NT2/D1 (cell line): ENCODE data around the gene AGBL4.

ENCODE experiments used
- SUZ12 ChIP-seq: IDR thresholded peaks from 2 replicates; pipeline ENCODE4 v1.6.1; 2011; ENCODE audit not compliant: insufficient read length, insufficient read depth; ENCODE audit errors: extremely low read depth
- YY1 ChIP-seq: IDR thresholded peaks from 2 replicates; pipeline ENCODE4 v1.6.1; 2011; ENCODE audit not compliant: insufficient read length, insufficient read depth

GRCh38 chr1:48960320-48960719 lies 1063.4 kb downstream of the AGBL4 start:
- TF ChIP-seq YY1, result no peak
- no peak for TF ChIP-seq SUZ12
